Subcutaneous adipose tissue (tissue), 4 donors: ENCODE data around the gene RNF40. TPM values are rescaled to one million over a fixed set of nuclear protein-coding genes. Genes with fewer than 3 reads are reported as not detected.

Experiments used
- CTCF ChIP-seq: fragments of 450-650 bp; IDR thresholded peaks from one replicate; pipeline ENCODE4 v1.5.1; 2016; ENCODE audit warnings: low read depth, mild to moderate bottlenecking, control low read depth, antibody characterized with exemption, moderate library complexity
- total RNA-seq, 4 donors: library from RNA; depleted of rRNA; stranded (reverse); fragments of >200 nt; gene quantifications; one replicate each; pipeline ENCODE4 v1.1.0, GENCODE V29; 2016

Gene RNF40
- total RNA-seq, 4 donors from 2014 or later = 37.8 to 78.7 (median 54.2) TPM

- no peak for TF ChIP-seq CTCF
Measured at GRCh38 chr16:30736995-30737793, 24.9 kb upstream of the RNF40 start.

GRCh38 chr16:30737794-30738648 is 24.1 kb upstream of the RNF40 start:
- TF ChIP-seq CTCF = no peak

- TF ChIP-seq CTCF = no peak
Measured at GRCh38 chr16:30738984-30739951, 22.9 kb upstream of the RNF40 start.

- no peak for TF ChIP-seq CTCF
Measured at GRCh38 chr16:30740364-30741251, 21.5 kb upstream of the RNF40 start.

- TF ChIP-seq CTCF = no peak
Measured at GRCh38 chr16:30741461-30741914, 20.6 kb upstream of the RNF40 start.

- no peak for TF ChIP-seq CTCF
Measured at GRCh38 chr16:30743716-30744115, 18.4 kb upstream of the RNF40 start.
